Prostate gland (tissue), 2 donors: ENCODE results near the gene ZNF177. TPM values are rescaled to one million over a fixed set of nuclear protein-coding genes. Genes with fewer than 3 reads are reported as not detected.

Experiments
- DNase-seq: peaks from one replicate; pipeline ENCODE4 v3.0.0-alpha.2; 2019; ENCODE audit warnings: low spot score
- H3K27ac ChIP-seq, 2 donors: fragments of 200-600 bp; sonication (generic); 2 replicates each; pipeline ENCODE4 v1.5.1; 2017 to 2019
- H3K27me3 ChIP-seq: fragments of 200-600 bp; sonication (generic); replicated peaks from 2 replicates; pipeline ENCODE4 v1.5.1; 2019; ENCODE audit not compliant: insufficient read depth
- H3K36me3 ChIP-seq, 2 donors: fragments of 200-600 bp; sonication (generic); 1 replicate in 1 of 2; 2 replicates in 1 of 2; pipeline versions ENCODE4 v1.5.1 to v1.8.1; 2017 to 2019
- H3K4me1 ChIP-seq: fragments of 200-600 bp; sonication (generic); replicated peaks from 2 replicates; pipeline ENCODE4 v1.5.1; 2019
- H3K4me3 ChIP-seq, 2 donors: fragments of 200-600 bp; sonication (generic); 2 replicates each; pipeline ENCODE4 v1.5.1; 2017 to 2019
- H3K9me3 ChIP-seq: fragments of 200-600 bp; sonication (generic); 2 replicates; pipeline ENCODE4 v1.5.1; 2017
- POLR2A ChIP-seq: fragments of 450-650 bp; IDR thresholded peaks from one replicate; pipeline ENCODE4 v1.6.1; 2016; ENCODE audit warnings: antibody characterized with exemption, mild to moderate bottlenecking
- POLR2AphosphoS5 ChIP-seq: sonication (generic); formaldehyde crosslinking; IDR thresholded peaks from one replicate; pipeline ENCODE4 v1.6.1; 2017; ENCODE audit warnings: antibody characterized with exemption
- WGBS: methylation state at CpG from one replicate; pipeline ENCODE4 v1.1.5; 2018; 5-methylcytosine and 5-hydroxymethylcytosine counted together
- intact Hi-C: fragments of 100-400 bp; cut with DNase I; formaldehyde crosslinking; loops from one replicate; pipeline ENCODE4 v1.14.2; 2022
- total RNA-seq, 2 donors: library from RNA; depleted of rRNA; stranded (reverse); fragments of >200 nt; gene quantifications; one replicate each; pipeline ENCODE4 v1.1.0, GENCODE V29; 2016
- TF ChIP-seq, protein P1 (sequence below), 4 experiments: fragments of 200-600 bp in 2 of 4; fragments of 450-650 bp in 2 of 4; sonication (generic) in 2 of 4; IDR thresholded peaks; 1 replicate in 3 of 4; 2 replicates in 1 of 4; pipeline ENCODE4 v1.5.1; 2016 to 2019; ENCODE audit warnings: antibody characterized with exemption in 4 of 4, mild to moderate bottlenecking in 2 of 4, moderate library complexity in 2 of 4

Gene ZNF177
- total RNA-seq, 2 donors from 2014 or later: 7.1 to 8.1 TPM

DNA sequence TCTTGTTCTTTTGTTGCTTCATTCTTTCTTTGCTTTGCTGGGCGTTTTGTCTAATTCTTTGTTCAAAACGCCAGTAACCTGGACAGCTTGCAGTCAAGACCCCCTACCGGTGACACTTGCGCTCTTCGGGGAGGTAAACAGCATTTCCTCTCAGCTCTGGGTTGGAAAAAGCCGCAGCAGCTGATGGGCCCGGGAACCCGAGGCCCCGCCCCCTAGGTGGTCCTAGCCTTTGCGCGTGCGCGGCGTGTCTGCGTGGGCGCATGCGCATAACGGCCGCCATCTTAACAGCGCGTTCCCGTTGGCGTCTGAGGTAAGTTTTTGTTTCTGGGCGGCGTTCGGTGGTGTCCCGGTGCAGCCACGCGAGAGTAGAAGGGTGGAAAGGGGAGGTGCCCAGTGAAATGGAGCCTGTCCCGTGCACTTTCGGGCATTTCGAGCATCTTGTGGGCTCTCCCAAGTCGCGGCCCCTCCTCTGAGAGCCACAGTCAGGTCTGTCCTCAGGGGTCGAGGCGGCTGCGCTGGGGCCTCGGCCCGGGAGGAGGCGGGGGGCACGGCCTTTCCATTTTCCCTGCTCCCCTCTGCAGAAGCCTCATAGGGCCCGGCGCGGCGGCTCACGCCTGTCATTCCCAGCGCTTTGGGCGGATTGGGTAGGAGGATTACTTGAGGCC, 38.8 kb upstream of the ZNF177 start, which contains the start of gene ZNF559:
Gene ZNF559, plus strand, starts transcription at position 261 of the 665 bp plus-strand sequence. CDS start 14,371 bp downstream, outside the sequence.
- H3K9me3 ChIP-seq: peaks cover 3% of the 10 kb centered on the region
- H3K4me3 ChIP-seq: peak within 1 kb of the TSS; percentile 71 to 81
- TF ChIP-seq, protein P1, sequence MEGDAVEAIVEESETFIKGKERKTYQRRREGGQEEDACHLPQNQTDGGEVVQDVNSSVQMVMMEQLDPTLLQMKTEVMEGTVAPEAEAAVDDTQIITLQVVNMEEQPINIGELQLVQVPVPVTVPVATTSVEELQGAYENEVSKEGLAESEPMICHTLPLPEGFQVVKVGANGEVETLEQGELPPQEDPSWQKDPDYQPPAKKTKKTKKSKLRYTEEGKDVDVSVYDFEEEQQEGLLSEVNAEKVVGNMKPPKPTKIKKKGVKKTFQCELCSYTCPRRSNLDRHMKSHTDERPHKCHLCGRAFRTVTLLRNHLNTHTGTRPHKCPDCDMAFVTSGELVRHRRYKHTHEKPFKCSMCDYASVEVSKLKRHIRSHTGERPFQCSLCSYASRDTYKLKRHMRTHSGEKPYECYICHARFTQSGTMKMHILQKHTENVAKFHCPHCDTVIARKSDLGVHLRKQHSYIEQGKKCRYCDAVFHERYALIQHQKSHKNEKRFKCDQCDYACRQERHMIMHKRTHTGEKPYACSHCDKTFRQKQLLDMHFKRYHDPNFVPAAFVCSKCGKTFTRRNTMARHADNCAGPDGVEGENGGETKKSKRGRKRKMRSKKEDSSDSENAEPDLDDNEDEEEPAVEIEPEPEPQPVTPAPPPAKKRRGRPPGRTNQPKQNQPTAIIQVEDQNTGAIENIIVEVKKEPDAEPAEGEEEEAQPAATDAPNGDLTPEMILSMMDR (IDR thresholded peaks at IDR 0.05): peak in 2 of 4 experiments; percentile 44 to 50
- peak; percentile 43 for TF ChIP-seq POLR2A
- peak; percentile 97 for TF ChIP-seq POLR2AphosphoS5
- intact Hi-C loops: loop anchor here (5.0 to 10.0 kb wide), 2 partner anchors 111 to 468 kb away; partner anchors contain the start of gene ZNF266
- H3K27ac ChIP-seq: peak within 1 kb of the TSS; percentile 78 to 85
- no peaks in the 10 kb centered on the region for H3K36me3 ChIP-seq
- no peaks in the 10 kb centered on the region for H3K27me3 ChIP-seq
- DNase-seq: peak; percentile 89
- H3K4me1 ChIP-seq: no peaks in the 10 kb centered on the region
- WGBS: under 1% methylated on average over 48 of the region's 48 CpGs

DNA sequence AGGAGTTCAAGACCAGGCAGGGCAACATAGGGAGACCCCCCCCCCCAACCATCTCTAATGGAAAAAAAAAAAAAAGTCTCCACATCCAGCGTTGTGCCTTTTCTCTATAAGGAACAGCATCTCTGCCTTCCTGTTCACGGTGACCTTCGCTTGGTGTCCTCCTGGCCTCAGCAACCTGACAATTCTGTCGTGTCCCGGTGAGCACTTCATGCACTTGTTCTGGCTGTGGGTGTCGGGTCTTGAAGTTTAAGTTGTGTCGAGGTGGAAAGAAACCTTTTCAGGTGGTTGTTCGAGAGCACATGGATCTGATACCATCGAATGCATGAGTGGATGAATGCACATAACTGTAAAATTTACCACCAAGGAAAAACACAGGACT, 38.2 kb upstream of the ZNF177 start:
- intact Hi-C loops: loop anchor here (5.0 to 10.0 kb wide), 2 partner anchors 110 to 468 kb away; partner anchors contain the start of gene ZNF266
- TF ChIP-seq POLR2AphosphoS5 (no peak), POLR2A (no peak)
- TF ChIP-seq, protein P1 (IDR thresholded peaks at IDR 0.05): no peak
- H3K9me3 ChIP-seq: peaks cover 3% of the 10 kb centered on the region

DNA sequence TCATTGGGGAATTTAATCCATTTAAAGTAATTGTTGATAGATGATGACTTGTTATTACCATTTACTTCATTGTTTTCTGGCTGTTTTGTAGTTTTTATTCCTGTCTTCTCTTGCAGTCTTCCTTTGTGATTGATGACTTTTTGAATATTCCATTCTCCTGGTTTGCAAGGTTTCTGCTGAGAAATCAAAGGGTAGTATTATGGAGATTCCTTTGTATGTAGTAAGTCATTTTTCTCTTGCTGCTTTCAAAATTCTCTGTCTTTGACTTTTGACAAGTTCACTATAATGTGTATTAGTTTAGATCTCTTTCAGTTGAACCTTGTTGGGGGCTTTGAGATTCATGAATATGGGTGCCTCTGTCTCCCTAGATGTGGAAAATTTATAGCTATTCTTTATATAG, 32.8 kb upstream of the ZNF177 start:
- H3K4me3 ChIP-seq: no peak overlapping the region
- intact Hi-C loops: loop anchor here (10.0 kb wide), 1 partner anchor 105 kb away; the partner anchor contains the start of gene ZNF266
- H3K27ac ChIP-seq: no peak overlapping the region
- no peak for DNase-seq
- no peak for TF ChIP-seq POLR2AphosphoS5
- TF ChIP-seq POLR2A: no peak
- TF ChIP-seq, protein P1 (IDR thresholded peaks at IDR 0.05): no peak
- H3K9me3 ChIP-seq: peaks cover 3% of the 10 kb centered on the region
- H3K4me1 ChIP-seq: no peaks in the 10 kb centered on the region
- H3K27me3 ChIP-seq: no peaks in the 10 kb centered on the region
- peaks cover 0 to 10% of the 10 kb centered on the region in 2 donors for H3K36me3 ChIP-seq

More for the DNA sequence above, 38.2 kb upstream of the ZNF177 start:
- Histone ChIP-seq H3K4me3 (peak overlapping the region; percentile 71 to 81), H3K27ac (peak overlapping the region; percentile 78 to 85), H3K4me1 (no peaks in the 10 kb centered on the region), H3K27me3 (no peaks in the 10 kb centered on the region), H3K36me3 (no peaks in the 10 kb centered on the region)
- no peak for DNase-seq
- WGBS: 41% methylated on average over 9 of the region's 9 CpGs

DNA sequence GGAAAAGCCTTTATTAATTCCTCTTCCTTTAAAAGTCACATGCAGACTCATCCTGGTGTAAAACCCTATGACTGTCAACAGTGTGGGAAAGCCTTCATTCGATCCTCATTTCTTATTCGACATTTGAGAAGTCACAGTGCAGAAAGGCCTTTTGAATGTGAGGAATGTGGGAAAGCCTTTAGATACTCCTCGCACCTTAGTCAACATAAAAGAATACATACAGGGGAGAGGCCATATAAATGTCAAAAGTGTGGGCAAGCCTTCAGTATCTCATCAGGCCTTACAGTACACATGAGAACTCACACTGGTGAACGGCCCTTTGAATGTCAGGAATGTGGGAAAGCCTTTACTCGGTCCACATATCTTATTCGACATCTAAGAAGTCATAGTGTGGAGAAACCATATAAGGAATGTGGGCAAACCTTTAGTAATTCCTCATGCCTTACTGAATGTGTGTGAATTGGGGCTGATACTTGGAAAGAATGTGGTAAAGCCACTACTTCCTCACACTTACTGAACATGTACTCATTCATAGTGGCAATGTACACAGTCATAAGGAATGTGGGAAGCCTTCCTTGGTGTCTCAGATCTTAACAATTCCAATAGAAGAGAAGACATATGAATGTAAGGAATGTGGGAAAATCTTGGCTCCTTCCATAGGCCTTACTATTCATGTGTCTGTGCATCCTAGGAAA, 20.1 kb upstream of the ZNF177 start:
- no peaks in the 10 kb centered on the region for H3K27me3 ChIP-seq
- H3K36me3 ChIP-seq: peaks cover 11 to 28% of the 10 kb centered on the region in 2 donors
- no peaks in the 10 kb centered on the region for H3K9me3 ChIP-seq
- no peaks in the 10 kb centered on the region for H3K4me1 ChIP-seq
- no peak overlapping the region for H3K27ac ChIP-seq
- H3K4me3 ChIP-seq: no peak overlapping the region
- 99% methylated on average over 6 of the region's 6 CpGs for WGBS
- DNase-seq: no peak
- TF ChIP-seq POLR2AphosphoS5 (no peak), POLR2A (no peak)
- TF ChIP-seq, protein P1 (IDR thresholded peaks at IDR 0.05): no peak
- intact Hi-C loops: no loop called here
